ENCODE data around the gene TXNRD2.

- TF ChIP-seq CTCF (IDR thresholded peaks at IDR 0.05 in 2 of 3, conservative IDR thresholded peaks at IDR 0.05 in 1 of 3; ENCODE audit: borderline replicate concordance in 1 of 3, insufficient read depth in 1 of 3, low read depth in 2 of 3, low read length in 2 of 3), result no peak
- TF ChIP-seq EZH2 (IDR thresholded peaks at IDR 0.05), result no peak
- TF ChIP-seq SRF (IDR thresholded peaks at IDR 0.05; ENCODE audit: low read depth), result no peak
- TF ChIP-seq TCF7L2 (IDR thresholded peaks at IDR 0.05; ENCODE audit: borderline replicate concordance, extremely low read depth, insufficient read depth, insufficient read length), result no peak
- TF ChIP-seq POLR2AphosphoS5 (IDR thresholded peaks at IDR 0.05; ENCODE audit: low read depth, low read length), result no peak
Measured at GRCh38 chr22:19904174-19904856, 37.3 kb downstream of the TXNRD2 start.

Data from HCT116 (cell line).